Epithelial cell of proximal tubule (primary cell): ENCODE data around the gene FHAD1. TPM values are rescaled to one million over a fixed set of nuclear protein-coding genes. Genes with fewer than 3 reads are reported as not detected.

Experiments used
- DNase-seq: peaks from one replicate; pipeline ENCODE4 v3.0.0-alpha.2; 2011; ENCODE audit warnings: low read depth
- H3K4me3 ChIP-seq: 2 replicates; pipeline ENCODE4 v1.5.1; 2011; ENCODE audit warnings: low read depth, mild to moderate bottlenecking, low read length
- total RNA-seq: library from RNA; depleted of rRNA; stranded (reverse); fragments of >200 nt; gene quantifications from 2 replicates; pipeline ENCODE4 v1.2.3, GENCODE V29; 2015
- TF ChIP-seq, protein P1 (sequence below): conservative IDR thresholded peaks from 2 replicates; pipeline ENCODE4 v1.5.1; 2012; ENCODE audit warnings: low read depth, mild to moderate bottlenecking, low read length

FHAD1 gene
- total RNA-seq, 1 donor from 2014 or later = 0.35 TPM

DNA sequence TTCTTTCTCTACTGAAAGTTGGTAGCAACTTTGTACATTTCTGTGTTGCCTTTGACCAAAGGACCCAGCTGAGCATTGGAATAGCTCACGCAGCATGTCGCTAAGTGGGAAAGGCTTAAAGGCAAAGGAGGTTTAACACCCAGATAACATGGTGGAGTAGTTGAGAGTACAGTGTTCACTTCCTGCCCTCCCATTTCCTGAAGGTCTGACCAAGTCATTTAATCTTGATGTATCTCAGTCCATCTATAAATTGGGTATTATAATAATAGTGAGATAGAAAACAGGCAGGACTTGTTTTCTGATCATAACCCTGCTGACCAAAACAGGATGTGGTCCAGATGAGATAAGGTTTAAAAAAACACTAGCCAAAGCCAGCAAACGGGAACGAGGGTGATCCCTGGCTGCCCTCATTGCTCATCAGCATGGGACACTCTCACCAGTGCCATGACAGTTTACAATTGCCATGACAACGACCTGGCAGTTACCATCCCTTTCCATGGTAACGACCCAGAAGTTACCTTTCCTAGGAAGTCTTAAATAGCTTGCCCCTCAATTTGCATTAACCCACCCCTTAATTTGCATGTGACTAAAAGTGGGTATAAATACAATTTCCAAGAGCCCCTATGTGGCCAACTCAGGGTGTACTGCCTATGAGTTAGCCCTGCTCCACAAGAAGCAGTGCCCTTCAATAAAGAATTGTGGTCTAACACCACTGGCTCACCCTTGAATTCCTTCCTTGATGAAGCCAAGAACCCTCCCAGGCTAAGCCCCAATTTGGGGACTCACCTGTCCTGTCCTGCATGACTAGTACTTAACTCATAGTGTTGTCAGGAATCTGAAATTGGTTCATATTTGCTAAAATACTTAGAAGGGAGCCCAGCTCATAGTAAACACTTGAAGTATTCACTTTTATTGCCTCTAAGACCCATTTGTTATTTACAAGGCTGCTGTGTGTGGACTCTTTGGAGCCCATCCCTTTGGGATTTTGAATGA lies 28.4 kb upstream of the FHAD1 start:
- peak; percentile 63 for DNase-seq
- no peak overlapping the region for H3K4me3 ChIP-seq
- TF ChIP-seq, protein P1, sequence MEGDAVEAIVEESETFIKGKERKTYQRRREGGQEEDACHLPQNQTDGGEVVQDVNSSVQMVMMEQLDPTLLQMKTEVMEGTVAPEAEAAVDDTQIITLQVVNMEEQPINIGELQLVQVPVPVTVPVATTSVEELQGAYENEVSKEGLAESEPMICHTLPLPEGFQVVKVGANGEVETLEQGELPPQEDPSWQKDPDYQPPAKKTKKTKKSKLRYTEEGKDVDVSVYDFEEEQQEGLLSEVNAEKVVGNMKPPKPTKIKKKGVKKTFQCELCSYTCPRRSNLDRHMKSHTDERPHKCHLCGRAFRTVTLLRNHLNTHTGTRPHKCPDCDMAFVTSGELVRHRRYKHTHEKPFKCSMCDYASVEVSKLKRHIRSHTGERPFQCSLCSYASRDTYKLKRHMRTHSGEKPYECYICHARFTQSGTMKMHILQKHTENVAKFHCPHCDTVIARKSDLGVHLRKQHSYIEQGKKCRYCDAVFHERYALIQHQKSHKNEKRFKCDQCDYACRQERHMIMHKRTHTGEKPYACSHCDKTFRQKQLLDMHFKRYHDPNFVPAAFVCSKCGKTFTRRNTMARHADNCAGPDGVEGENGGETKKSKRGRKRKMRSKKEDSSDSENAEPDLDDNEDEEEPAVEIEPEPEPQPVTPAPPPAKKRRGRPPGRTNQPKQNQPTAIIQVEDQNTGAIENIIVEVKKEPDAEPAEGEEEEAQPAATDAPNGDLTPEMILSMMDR = no peak

DNA sequence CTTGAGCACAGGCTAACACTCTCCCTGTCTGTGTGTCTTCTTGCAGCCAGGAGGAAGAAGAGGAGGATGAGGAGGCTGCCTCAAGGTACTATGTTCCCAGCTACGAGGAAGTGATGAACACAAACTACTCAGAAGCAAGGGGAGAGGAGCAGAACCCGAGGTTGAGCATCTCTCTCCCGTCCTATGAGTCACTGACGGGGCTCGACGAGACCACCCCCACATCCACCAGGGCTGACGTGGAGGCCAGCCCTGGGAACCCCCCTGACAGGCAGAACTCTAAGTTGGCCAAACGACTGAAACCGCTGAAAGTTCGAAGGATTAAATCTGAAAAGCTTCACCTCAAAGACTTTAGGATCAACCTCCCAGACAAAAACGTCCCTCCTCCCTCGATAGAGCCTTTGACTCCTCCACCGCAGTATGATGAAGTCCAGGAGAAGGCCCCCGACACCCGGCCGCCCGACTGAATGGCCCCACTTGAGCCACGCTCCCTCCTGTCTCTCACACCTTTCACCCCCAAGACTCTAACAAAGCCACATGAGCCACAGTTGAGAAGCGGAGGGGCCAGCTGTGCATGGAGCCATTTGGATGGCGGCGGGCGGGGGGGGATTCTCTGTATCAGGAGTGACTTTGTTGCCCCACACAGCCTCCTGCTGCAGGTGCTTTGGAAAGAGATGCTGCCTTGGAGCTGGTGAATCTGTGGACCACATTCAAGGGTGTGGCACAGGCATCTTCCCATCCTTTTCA lies 27.6 kb upstream of the FHAD1 start:
- TF ChIP-seq, protein P1 = no peak
- no peak for DNase-seq
- no peak overlapping the region for H3K4me3 ChIP-seq

DNA sequence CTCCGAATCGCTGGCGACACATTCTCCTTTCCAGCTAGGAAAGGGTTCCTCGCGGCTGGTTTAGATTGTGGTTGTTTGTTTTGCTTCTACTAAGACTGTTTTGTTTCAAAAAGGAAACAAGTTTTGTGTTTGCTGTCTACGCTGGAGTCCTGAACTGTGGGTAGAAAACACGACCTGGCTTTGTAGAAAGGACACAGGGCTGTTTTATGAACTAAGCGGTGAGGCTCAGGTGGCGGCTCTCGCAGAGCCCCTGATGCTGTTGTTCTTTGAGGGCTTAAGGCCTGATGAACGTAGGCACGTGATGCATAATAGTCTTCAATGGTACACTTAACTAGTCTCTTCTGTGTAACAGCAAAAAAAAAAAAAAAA lies 27.0 kb upstream of the FHAD1 start:
- no peak for DNase-seq
- TF ChIP-seq, protein P1 = no peak
- H3K4me3 ChIP-seq = no peak overlapping the region

DNA sequence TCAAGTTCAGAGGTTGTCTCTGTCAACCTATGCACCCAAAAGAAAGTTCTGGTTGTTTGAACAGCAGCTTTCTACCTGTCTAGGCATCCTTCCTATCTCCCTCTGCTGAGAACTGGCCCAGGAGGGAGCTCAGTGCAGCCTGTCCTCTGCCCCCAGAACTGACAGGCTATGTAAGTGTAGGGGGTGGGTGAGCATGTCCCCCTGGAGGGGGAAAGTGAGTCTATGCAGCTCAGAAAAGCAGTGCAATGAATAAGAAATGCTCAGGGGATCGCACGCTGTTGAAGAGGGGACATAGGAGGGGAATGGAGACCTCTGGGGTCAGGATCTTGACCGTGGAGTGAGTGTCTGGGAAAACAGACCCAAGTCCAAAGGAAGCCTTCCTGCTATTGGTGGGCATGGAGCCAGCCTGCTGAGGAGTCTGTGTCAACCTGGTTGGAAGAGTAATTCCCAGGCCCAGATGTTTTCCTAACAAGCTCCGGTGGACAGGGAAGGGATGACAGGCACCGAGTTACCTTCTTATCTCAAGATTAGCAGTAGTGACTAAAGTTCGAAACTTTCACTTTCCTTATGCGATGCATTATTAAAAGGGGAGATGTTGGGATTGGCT lies 26.1 kb upstream of the FHAD1 start:
- no peak overlapping the region for H3K4me3 ChIP-seq
- no peak for DNase-seq
- TF ChIP-seq, protein P1 = peak; percentile 4

GRCh38 chr1:15222653-15223303 lies 24.2 kb upstream of the FHAD1 start:
- H3K4me3 ChIP-seq = no peak overlapping the region
- DNase-seq = no peak
- TF ChIP-seq, protein P1 = no peak

- no peak for DNase-seq
- no peak overlapping the region for H3K4me3 ChIP-seq
- TF ChIP-seq, protein P1 = no peak
Measured at GRCh38 chr1:15224259-15224869, 22.7 kb upstream of the FHAD1 start.
